Measurements from ENCODE around the gene SZT2. TPM values are rescaled to one million over a fixed set of nuclear protein-coding genes. Genes with fewer than 3 reads are reported as not detected.
A peak's percentile ranks its signal among the peaks of the same experiment; 100 is the strongest.

Gene SZT2
- total and polyA plus RNA-seq, 2 experiments from 2014 or later = 14.8 to 18.8 TPM

GRCh38 chr1:43370564-43370963 lies 19.1 kb upstream of the SZT2 start:
- H3K79me2 ChIP-seq = peaks cover 31% of the 10 kb centered on the region
- no peaks in the 10 kb centered on the region for H3K27me3 ChIP-seq
- H3K9me2 ChIP-seq (replicated peaks; ENCODE audit: insufficient read depth) = no peaks in the 10 kb centered on the region
- H4K20me1 ChIP-seq (ENCODE audit: insufficient read depth, poor library complexity, severe bottlenecking) = peaks cover 3% of the 10 kb centered on the region
- H3K36me3 ChIP-seq (replicated peaks; ENCODE audit: insufficient read depth, low read depth) = no peaks in the 10 kb centered on the region
- no peak for TF ChIP-seq EZH2 (IDR thresholded peaks at IDR 0.05; ENCODE audit: borderline replicate concordance)
- H3K9me3 ChIP-seq (ENCODE audit: low read depth) = no peaks in the 10 kb centered on the region
- H3K4me2 ChIP-seq = no peak overlapping the region
- no peak overlapping the region for H3K4me3 ChIP-seq
- H3K4me1 ChIP-seq (ENCODE audit: insufficient read depth) = peaks cover 14% of the 10 kb centered on the region
- 73% methylated on average over 4 of the region's 4 CpGs for WGBS (ENCODE audit: low lambda C conversion rate, missing lambda C conversion rate)
- no peak overlapping the region for H3K27ac ChIP-seq
- H2AFZ ChIP-seq = no peak overlapping the region
- DNase-seq (ENCODE audit: low spot score) = no peak

DNA sequence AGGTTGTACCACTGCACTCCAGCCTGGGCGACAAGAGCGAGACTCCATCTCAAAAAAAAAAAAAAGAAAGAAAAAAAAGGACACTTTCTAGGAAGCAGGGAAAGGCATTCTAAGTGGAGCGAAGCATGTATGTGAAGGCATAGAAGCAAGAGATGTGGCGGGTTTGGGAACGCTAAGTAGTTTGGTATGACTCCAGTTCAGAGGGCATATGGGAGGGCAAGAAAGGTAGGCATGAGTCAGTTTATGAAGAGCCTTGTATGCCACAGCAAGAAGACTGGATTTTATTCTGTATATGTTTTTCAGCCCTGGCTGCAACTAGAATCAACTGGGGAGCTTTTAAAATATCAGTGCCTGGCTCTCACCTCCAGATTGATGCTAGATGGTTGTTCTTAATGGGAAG lies 17.5 kb upstream of the SZT2 start:
- Histone ChIP-seq H3K4me3 (no peak overlapping the region), H3K9me3 (ENCODE audit: low read depth) (no peaks in the 10 kb centered on the region), H4K20me1 (ENCODE audit: insufficient read depth, poor library complexity, severe bottlenecking) (no peaks in the 10 kb centered on the region), H3K27me3 (no peaks in the 10 kb centered on the region), H3K9me2 (replicated peaks; ENCODE audit: insufficient read depth) (no peaks in the 10 kb centered on the region), H3K4me1 (ENCODE audit: insufficient read depth) (peaks cover 9% of the 10 kb centered on the region), H2AFZ (no peak overlapping the region), H3K79me2 (peaks cover 16% of the 10 kb centered on the region), H3K27ac (no peak overlapping the region), H3K36me3 (replicated peaks; ENCODE audit: insufficient read depth, low read depth) (no peaks in the 10 kb centered on the region), H3K4me2 (no peak overlapping the region)
- no peak for DNase-seq (ENCODE audit: low spot score)
- no peak for TF ChIP-seq EZH2phosphoT487 (IDR thresholded peaks at IDR 0.05; ENCODE audit: low read depth, severe bottlenecking, unreplicated experiment)
- no peak for TF ChIP-seq EZH2 (IDR thresholded peaks at IDR 0.05; ENCODE audit: borderline replicate concordance)
- TF ChIP-seq, protein P1, sequence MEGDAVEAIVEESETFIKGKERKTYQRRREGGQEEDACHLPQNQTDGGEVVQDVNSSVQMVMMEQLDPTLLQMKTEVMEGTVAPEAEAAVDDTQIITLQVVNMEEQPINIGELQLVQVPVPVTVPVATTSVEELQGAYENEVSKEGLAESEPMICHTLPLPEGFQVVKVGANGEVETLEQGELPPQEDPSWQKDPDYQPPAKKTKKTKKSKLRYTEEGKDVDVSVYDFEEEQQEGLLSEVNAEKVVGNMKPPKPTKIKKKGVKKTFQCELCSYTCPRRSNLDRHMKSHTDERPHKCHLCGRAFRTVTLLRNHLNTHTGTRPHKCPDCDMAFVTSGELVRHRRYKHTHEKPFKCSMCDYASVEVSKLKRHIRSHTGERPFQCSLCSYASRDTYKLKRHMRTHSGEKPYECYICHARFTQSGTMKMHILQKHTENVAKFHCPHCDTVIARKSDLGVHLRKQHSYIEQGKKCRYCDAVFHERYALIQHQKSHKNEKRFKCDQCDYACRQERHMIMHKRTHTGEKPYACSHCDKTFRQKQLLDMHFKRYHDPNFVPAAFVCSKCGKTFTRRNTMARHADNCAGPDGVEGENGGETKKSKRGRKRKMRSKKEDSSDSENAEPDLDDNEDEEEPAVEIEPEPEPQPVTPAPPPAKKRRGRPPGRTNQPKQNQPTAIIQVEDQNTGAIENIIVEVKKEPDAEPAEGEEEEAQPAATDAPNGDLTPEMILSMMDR (IDR thresholded peaks at IDR 0.05; ENCODE audit: poor library complexity) = no peak
- WGBS (ENCODE audit: low lambda C conversion rate, missing lambda C conversion rate) = 100% methylated on average over 5 of the region's 5 CpGs

DNA sequence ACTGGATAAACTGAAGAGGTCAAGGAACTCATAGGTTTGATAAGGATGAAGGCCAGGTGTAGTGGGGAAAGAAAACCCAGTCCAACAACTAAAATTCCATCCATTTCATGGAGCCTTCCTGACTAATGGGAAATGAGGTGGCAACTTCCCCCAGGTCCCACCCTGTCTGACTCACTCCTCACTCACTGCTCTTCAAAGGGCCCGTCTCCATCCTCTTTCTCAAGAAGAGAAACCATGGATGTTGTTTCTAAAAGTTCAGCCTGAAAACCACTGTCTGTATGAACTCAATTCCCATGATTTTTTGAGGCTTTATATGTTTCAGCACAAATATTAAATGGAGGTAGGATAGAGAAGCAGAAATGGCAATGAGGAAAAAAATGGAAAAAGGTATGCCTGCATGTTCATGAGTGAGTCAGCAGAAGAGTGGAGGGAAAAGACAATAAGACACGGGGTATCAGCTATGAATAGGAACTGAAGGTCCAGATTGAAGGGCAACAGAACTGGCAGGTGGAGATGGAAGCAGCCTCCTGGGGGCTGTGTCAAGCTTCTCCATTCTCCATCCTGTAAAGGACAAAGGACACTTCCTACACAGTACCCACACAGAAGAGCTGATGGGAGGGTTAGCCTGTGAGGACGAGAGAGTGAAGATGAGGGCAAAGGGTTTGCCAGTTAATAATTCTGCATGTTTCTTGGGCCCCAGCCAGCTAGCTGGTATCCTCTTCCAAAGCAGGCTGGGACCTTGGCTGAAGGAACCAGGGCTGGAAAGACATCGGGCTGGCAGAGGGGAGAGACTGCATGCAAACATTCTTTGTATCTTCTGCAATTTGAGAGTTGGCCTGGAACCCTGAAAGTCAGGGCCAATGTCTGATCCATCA lies 16.4 kb upstream of the SZT2 start:
- Histone ChIP-seq H3K4me3 (no peak overlapping the region), H3K79me2 (peaks cover 13% of the 10 kb centered on the region), H4K20me1 (ENCODE audit: insufficient read depth, poor library complexity, severe bottlenecking) (no peaks in the 10 kb centered on the region), H3K27me3 (no peaks in the 10 kb centered on the region), H3K36me3 (replicated peaks; ENCODE audit: insufficient read depth, low read depth) (no peaks in the 10 kb centered on the region), H3K4me2 (no peak overlapping the region), H3K9me2 (replicated peaks; ENCODE audit: insufficient read depth) (no peaks in the 10 kb centered on the region), H3K9me3 (ENCODE audit: low read depth) (no peaks in the 10 kb centered on the region), H2AFZ (no peak overlapping the region), H3K4me1 (ENCODE audit: insufficient read depth) (peaks cover 9% of the 10 kb centered on the region), H3K27ac (peak overlapping the region; percentile 37)
- peak; percentile 27 for DNase-seq (ENCODE audit: low spot score)
- TF ChIP-seq, protein P1 (IDR thresholded peaks at IDR 0.05; ENCODE audit: poor library complexity) = no peak
- TF ChIP-seq EZH2phosphoT487 (IDR thresholded peaks at IDR 0.05; ENCODE audit: low read depth, severe bottlenecking, unreplicated experiment) = no peak
- no peak for TF ChIP-seq EZH2 (IDR thresholded peaks at IDR 0.05; ENCODE audit: borderline replicate concordance)
- WGBS (ENCODE audit: low lambda C conversion rate, missing lambda C conversion rate) = 83% methylated on average over 4 of the region's 4 CpGs

- Histone ChIP-seq H3K9me2 (replicated peaks; ENCODE audit: insufficient read depth) (no peaks in the 10 kb centered on the region), H3K36me3 (replicated peaks; ENCODE audit: insufficient read depth, low read depth) (no peaks in the 10 kb centered on the region), H3K27ac (no peak overlapping the region), H2AFZ (no peak overlapping the region), H4K20me1 (ENCODE audit: insufficient read depth, poor library complexity, severe bottlenecking) (no peaks in the 10 kb centered on the region), H3K4me3 (no peak overlapping the region), H3K4me2 (no peak overlapping the region), H3K79me2 (no peaks in the 10 kb centered on the region), H3K4me1 (ENCODE audit: insufficient read depth) (no peaks in the 10 kb centered on the region), H3K27me3 (no peaks in the 10 kb centered on the region), H3K9me3 (ENCODE audit: low read depth) (no peaks in the 10 kb centered on the region)
- no peak for TF ChIP-seq EZH2phosphoT487 (IDR thresholded peaks at IDR 0.05; ENCODE audit: low read depth, severe bottlenecking, unreplicated experiment)
- no peak for TF ChIP-seq EZH2 (IDR thresholded peaks at IDR 0.05; ENCODE audit: borderline replicate concordance)
- WGBS (ENCODE audit: low lambda C conversion rate, missing lambda C conversion rate) = 78% methylated on average over 7 of the region's 7 CpGs
- no peak for DNase-seq (ENCODE audit: low spot score)
Measured at GRCh38 chr1:43376723-43377235, 12.9 kb upstream of the SZT2 start.
